HG03558 (cell line): ENCODE results near the gene SF3B6.

ENCODE experiments used
- ATAC-seq: cut with Tn5 transposase; IDR thresholded peaks from one replicate; pipeline ENCODE4 v1.9.1; 2021; ENCODE audit warnings: moderate number of reproducible peaks; ENCODE audit not compliant: unreplicated experiment; ENCODE audit errors: extremely low read depth

The SF3B6 gene

GRCh38 chr2:24022324-24022974 lies 53.7 kb downstream of the SF3B6 start:
- ATAC-seq, result no peak

GRCh38 chr2:24021122-24021998 lies 54.8 kb downstream of the SF3B6 start:
- no peak for ATAC-seq

- no peak for ATAC-seq
These were observed 55.9 kb downstream of the SF3B6 start for GRCh38 chr2:24020244-24020643.

GRCh38 chr2:24019729-24020128 lies 56.4 kb downstream of the SF3B6 start:
- ATAC-seq, result no peak

GRCh38 chr2:24018241-24018640 lies 57.9 kb downstream of the SF3B6 start:
- ATAC-seq, result no peak

GRCh38 chr2:24017711-24018110 lies 58.4 kb downstream of the SF3B6 start:
- ATAC-seq, result no peak
